GM21528 (cell line): ENCODE measurements around the gene LTV1.
"Not testable (repeated sequence)": the region's sequence is repeated elsewhere in the genome, so short reads cannot be mapped to it uniquely, and the experiment has no call there.

Experiments used
- ATAC-seq: cut with Tn5 transposase; IDR thresholded peaks from one replicate; pipeline ENCODE4 v1.9.1; 2021; ENCODE audit warnings: mild to moderate bottlenecking, moderate library complexity; ENCODE audit not compliant: unreplicated experiment, low FRiP score

Gene LTV1

DNA sequence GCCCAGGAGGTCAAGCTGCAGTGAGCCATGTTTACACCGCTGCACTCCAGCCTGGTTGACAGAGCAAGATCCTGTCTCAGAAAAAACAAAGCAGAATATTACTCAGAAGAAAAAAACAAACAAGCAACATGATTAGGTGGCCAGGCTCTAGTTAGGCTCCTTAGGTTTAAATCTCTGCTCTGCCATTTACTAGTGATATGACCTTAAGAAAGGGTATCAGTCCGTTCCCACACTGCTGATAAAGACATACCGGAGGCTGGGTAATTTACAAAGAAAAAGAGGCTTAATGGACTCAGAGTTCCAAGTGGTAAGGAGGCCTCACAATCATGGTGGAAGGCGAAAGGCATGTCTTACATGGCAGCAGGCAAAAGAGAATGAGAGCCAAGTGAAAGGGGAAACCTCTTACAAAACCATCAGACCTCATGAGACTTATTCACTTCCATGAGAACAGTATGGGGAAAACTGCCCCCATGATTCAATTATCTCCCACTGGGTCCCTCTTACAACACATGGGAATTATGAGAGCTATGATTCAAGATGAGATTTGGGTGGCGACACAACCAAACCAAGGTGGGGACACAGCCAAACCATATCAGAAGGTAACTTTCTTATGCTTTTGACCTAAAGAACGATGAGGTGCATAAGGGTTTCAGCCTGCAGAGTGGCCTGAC is 2.4 kb upstream of the LTV1 start:
- no peak for ATAC-seq

DNA sequence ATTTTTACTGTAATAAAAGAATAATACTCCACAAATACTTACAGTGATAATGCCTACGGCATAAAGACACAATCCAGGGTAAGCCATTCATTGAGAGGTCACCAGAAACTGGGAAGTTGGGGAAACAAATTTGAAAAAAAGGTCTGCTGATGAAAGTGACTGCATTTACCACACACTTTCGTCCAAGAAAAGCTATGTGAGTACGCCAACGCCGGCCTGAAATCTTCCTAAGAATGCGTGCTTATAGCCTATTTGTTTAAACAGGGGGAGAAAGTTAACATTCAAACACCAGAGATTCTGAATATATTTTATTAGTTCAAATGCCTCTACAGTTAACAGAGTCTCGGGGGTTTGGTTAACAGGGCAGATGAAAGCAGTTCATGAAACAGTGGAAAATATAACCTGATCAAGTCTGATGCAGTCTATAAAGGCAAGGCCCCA is 657 bp upstream of the LTV1 start:
- ATAC-seq: no peak

DNA sequence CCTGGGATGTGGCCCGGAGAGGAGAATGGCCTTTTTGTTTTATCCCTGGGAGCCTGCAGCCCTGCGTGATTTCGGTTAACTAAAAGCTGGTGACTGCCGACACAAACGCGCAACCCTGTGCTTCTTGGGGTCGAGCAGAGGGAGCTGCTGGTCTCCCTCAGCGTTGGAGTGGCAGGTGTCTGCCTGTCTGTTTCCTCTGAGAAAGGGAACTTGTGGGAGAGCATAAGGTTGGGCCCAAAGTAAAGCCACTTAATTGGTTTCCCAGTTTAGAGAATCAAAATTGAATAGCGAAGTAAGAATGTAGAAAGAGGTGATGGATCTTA is 500 bp downstream of the LTV1 start:
- ATAC-seq: peak; percentile 21

DNA sequence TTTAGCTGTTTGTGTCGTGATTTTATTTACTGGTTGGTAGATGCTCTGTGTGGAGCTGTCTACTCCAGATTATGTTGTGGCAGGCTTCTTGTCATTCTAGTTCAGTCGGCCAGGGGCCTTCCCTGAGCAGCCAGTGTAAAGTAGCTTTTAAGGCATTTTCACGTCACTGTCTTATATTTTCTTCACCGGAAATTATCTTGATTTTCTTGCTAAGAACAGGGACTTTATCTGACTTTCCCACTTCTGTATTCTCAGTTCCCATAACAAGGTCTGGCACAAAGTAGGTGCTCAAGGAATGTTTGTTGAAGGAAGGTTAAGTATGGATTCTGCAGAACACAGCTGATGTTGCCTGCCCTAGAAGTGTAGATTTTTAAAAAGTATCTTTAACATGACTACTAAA is 868 bp downstream of the LTV1 start:
- no peak for ATAC-seq

DNA sequence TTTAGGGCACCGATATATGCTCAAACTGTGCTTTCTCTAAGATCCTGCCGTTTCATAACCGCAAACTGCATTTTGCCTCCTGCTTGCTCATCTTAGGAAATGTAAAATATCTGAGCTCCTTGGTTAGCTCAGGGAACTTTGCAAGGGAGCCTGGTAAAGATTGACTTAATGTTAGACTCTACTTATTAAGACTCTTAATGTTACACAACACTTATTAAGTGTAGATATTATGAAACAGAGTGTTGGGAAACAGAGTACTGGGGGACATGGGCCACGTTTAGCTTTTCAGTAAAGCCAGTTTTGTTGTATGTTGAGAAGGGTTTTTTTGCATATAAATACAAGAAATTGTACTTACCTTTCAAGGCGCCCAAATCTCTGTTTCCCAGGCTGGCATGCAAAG is 1.9 kb downstream of the LTV1 start:
- no peak for ATAC-seq

DNA sequence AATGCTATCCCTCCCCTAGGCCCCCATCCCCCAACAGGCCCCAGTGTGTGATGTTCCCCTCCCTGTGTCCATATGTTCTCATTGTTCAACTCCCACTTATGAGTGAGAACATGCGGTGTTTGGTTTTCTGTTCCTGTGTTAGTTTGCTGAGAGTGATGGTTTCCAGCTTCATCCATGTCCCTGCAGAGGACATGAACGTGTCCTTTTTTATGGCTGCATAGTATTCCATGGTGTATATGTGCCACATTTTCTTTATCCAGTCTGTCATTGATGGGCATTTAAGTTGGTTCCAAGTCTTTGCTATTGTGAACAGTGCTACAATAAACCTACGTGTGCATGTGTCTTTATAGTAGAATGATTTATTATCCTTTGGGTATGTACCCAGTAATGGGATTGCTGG is 8.6 kb downstream of the LTV1 start:
- ATAC-seq: not testable (repeated sequence)

DNA sequence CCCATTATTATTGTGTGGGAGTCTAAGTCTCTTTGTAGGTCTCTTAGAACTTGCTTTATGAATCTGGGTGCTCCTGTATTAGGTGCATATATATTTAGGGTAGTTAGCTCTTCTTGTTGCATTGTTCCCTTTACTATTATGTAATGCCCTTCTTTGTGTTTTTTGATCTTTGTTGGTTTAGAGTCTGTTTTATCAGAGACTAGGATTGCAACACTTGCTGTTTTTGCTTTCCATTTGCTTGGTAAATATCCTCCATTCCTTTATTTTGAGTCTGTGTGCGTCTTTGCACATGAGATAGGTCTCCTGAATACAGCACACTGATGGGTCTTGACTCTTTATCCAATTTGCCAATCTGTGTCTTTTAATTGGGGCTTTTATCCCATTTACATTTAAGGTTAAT is 11.9 kb downstream of the LTV1 start:
- not testable (repeated sequence) for ATAC-seq

DNA sequence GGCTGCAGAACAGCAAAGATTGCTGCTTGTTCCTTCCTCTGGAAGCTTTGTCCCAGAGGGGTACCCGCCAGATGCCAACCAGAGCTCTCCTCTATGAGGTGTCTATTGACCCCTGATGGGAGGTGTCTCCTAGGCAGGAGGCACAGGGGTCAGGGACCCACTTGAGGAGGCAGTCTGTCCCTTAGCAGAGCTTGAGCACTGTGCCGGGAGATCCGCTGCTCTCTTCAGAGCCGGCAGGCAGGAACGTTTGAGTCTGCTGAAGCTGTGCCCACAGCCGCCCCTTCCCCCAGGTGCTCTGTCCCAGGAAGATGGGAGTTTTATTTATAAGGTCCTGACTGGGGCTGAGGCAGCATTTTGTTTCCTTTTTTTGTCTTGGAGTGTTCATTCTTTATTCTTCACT is 13.6 kb downstream of the LTV1 start:
- not testable (repeated sequence) for ATAC-seq

DNA sequence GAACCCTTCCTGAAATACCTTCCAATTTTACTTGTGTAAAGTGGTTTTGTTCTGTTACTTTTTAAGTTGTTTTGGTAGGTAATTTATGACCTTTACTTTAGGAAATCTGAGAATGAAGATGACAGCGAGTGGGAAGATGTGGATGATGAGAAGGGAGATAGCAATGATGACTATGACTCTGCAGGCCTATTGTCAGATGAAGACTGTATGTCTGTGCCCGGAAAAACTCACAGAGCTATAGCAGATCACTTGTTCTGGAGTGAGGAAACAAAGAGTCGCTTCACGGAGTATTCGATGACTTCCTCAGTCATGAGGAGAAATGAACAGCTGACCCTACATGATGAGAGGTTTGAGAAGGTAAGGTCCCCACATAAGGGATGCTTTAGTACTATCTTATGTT is 14.5 kb downstream of the LTV1 start:
- no peak for ATAC-seq

DNA sequence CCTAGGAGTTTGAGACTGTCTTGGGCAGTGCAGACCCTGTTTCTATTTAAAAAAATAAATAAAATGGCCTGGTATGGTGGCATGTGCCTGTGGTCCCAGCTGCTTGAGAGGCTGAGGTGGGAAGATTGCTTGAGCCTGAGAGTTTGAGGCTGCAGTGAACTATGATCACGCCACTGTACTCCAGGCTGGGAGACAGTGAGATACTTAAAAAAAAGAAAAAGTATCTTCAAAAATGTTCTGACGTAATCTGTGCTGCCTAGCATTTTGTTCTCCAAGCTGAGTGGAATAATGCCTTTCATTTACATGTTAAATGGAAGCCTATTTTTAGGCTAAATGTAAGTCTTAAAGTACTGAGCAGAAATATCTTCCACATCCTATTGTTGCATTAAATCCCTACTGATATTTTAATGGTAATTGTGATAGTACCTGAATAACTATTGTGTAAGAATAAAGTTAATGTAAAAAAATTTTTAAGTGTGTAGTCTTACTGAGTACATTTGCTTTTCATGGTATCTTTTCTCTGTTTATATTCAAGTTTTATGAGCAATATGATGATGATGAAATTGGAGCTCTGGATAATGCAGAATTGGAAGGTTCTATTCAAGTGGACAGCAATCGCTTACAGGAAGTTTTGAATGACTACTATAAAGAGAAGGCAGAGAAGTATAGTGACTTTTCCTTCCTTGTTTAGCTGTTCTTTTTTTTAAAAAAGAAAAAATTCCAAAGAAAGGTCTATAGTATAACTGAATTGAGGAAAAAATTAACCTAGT is 16.9 kb downstream of the LTV1 start:
- ATAC-seq: no peak

DNA sequence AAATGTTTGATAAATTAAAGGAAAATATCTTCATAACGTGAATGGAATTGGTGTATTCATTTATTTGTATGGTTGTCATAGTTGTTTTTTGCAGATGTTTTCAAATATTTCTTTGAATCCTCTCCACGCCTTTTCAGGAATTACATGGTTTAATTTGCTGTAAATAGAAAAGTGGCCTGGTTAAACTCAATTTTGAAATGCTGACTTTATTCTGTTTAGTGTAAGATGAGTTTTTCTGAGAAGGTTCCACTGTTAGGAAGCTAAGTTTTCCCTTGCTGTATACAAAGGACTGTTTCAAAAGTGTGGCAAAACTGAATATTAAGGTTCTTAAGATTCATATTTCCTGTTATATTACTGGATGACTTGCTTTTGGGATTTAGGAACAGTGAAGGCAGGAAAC is 20.6 kb downstream of the LTV1 start:
- ATAC-seq: no peak

DNA sequence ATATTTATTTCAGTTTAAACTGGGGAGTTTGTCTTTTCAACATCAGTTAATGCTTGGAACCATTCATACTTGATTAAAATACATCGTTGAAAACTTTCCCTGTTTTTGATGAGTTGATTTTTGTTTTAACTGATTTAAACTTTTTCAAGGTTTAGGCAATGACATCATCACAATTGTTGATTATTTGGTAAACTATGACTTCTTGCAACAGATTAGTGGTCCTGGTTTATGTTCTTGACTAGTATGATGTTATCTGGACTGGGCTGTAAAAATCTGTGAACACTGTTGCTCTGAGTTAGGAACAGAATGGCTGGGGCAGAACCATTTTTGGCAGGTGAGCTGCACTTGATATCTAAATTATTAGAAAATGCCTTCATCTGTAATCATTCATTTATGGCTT is 21.1 kb downstream of the LTV1 start, which contains the start of gene ZC2HC1B:
Gene ZC2HC1B (plus strand): TSS at position 241 of the 400 bp plus-strand sequence. CDS start 66 bp downstream, at position 307.
- no peak for ATAC-seq

DNA sequence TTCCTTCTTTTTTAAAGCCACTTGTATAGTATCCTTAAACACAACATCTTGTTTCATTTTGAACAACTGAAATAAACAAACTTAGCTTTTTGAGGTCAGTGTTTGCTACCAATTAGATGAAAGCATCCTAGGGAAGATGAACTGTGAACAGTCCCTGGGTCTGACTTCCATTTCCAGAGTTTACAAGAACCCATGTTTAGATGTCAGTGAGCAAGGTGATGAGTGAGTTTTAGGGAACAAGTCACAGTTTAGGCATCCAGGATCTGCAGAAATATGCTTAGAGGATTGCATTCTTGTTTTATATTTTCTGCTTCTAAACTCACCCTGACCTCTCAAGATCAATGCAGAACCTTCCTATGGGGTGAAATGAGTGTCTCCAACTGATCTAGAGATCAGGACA is 24.1 kb downstream of the LTV1 start:
- ATAC-seq: no peak

DNA sequence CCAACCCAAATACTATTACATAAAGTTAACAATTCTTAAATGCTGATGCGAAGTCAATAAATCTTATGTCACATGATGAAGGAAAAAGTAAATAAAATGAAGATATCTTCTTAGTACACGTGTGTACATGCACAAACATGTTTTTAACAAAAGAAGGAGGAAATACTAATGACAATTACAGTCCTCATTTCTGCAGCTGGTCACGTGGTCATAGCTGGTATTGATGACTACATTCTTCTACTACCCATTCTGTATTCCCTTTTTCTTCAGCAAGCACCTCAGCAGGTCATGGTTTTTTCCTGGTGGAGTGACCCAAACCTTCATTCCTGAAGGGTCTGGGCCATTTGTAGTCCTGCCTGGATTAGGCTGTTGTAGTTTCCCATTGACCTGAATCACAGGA is 25.7 kb downstream of the LTV1 start:
- ATAC-seq: not testable (repeated sequence)

DNA sequence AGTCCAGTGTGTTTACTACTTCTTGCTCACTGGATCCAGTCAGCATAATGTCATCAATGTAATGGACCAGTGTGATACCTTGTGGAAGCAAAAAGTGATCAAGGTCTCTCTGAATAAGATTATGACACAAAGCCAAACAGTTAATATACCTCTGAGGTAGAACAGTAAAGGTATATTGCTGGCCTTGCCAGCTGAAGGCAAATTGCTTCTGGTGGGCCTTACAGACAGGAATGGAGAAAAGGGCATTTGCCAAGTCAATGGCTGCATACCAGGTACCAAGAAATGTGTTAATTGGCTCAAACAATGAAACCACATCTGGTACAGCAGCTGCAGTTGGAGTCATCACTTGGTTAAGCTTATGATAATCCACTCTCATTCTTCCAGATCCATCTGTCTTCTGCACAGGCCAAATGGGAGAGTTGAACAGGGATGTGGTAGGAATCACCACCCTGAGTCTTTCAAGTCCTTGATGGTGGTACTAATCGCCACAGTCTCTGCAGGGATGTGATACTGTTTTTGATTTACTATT is 28.1 kb downstream of the LTV1 start:
- not testable (repeated sequence) for ATAC-seq

DNA sequence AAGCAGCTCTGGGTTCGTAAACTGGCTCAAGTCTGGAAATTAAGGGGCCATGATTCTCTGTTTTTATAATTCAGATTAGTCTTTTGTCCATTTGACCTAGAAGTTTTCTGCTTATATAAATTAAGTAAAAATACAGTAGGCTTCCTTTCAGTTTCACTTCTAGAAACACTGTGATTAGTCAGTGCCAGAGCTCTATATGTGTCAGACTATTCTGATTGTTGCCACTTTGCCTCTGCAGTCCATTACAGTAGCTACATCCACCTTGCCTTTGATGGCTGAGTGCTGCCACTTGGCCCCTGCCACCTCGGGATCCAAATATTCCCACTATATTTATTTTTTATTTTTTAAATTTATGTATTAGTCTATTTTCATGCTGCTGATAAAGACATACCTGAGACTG is 29.1 kb downstream of the LTV1 start:
- ATAC-seq: peak; percentile 85

DNA sequence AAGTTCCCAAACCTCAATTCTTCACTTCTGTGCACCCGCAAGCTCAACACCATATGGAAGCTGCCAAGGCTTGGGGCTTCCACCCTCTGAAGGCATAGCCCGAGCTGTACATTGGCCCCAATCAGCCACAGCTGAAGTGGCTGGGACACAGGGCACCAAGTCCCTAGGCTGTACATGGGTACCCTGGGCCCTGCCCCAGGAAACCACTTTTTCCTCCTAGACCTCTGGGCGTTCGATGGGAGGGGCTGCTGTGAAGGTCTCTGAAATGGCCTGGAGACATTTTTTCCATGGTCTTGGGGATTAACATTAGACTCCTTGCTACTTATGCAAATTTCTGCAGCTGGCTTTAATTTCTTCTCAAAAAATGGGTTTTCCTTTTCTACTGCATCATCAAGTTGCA is 30.5 kb downstream of the LTV1 start:
- not testable (repeated sequence) for ATAC-seq

DNA sequence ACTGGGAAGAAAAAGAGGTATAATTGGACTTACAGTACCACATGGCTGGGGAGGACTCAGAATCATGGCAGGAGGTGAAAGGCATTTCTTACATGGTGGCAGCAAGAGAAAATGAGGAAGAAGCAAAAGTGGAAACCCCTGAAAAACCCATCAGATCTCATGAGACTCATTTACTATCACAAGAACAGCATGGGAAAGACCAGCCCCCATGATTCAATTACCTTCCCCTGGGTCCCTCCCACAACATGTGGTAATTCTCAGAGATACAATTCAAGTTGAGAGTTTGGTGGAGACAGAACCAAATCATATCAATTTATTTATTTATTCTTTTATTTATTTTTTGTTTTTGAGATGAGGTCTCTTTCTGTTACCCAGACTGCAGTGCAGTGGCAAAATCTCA is 31.4 kb downstream of the LTV1 start:
- not testable (repeated sequence) for ATAC-seq

DNA sequence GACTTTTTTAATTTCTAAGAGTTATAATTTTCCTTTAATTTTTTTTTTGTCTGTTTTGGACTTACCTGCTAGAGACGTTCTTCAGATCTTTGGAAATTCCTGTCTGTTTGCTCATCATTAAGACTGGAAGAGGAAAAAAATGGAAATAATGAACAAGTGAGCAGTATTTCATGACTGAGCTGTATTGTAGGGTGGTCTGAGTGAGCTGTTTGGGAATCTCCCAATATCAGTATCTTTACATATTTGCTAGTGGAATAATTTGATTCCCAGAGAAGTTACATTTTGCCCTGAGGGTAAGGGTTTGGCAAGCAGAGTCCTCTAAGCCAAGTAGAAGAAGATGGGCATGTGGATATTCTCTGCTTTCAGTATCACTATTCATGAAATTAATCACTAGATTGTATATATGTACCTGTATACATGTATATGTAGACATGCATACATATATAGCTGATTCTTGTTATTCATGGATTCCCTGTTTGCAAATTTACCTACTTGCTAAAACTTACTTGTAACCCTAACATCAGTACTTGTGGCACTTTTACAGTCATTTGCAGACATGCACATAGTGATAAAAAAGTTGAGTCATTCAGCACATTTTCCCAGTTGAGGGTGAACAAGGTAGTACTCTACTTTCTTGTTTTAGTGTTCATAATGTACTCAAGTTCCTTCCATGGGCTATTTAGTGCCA is 34.6 kb downstream of the LTV1 start:
- ATAC-seq: no peak

DNA sequence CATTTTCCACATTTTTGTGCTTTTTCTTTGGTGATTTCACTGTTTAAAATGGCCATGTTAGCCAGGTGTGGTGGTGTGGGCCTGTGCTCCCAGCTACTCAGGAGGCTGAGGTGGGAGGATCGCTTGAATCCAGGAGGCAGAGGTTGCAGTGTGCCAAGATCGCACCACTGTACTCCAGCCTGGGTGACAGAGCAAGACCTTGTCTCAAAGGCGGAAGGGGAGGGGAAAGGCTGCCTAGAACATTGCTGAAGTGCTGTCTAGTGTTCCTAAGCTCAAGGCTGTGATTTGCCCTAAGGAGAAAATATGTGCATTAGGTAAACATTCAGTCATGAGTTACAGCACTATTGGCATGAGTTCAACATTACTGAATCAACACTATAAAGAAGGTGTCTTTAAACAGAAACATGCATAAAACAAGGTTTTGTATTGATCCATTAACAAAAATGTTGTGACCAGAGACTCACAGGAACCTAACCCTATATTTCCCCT is 35.2 kb downstream of the LTV1 start:
- ATAC-seq: no peak

DNA sequence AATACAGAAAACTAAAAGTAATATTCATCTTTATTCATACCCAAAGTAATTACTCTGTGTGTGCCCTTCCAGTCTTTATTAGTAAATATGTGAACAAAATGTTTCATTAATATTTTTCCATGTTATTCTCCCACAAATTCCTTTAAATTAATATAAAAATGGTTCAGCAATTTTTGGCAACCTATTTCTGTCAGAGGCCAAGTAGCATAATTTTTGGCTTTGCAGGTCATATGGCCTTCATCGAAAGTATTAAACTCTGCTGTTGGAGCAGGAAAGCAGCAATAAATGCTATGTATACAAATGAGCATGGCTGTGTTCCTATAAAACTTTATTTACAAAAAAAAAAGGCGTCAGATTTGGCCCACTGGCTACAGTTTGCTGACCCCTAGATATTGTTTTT is 37.3 kb downstream of the LTV1 start:
- ATAC-seq: no peak
